Motor neuron (in vitro differentiated cells): Measurements from ENCODE around the gene ZNF467. TPM values are rescaled to one million over a fixed set of nuclear protein-coding genes. Genes with fewer than 3 reads are reported as not detected.
A peak's percentile ranks its signal among the peaks of the same experiment; 100 is the strongest.

Experiments
- ATAC-seq, 8 experiments: fragments of 200-7000 bp; cut with Tn5 transposase; replicated peaks in 6 of 8; 2 replicates each; pipeline ENCODE4 v1.8.0; 2021; ENCODE audit warnings: mild to moderate bottlenecking in 8 of 8, moderate library complexity in 8 of 8
- H3K27ac ChIP-seq, 2 donors: fragments of 250-450 bp; sonication (Bioruptor Pico); 2 replicates each; pipeline ENCODE4 v1.9.0; 2021; ENCODE audit warnings: antibody characterized with exemption in 2 of 2, mild to moderate bottlenecking in 2 of 2, moderate library complexity in 1 of 2
- H3K4me1 ChIP-seq, 2 donors: fragments of 250-450 bp; sonication (Bioruptor Pico); replicated peaks in 1 of 2; 2 replicates each; pipeline ENCODE4 v1.6.1; 2021; ENCODE audit warnings: antibody characterized with exemption in 2 of 2, mild to moderate bottlenecking in 2 of 2, moderate library complexity in 1 of 2
- H3K4me3 ChIP-seq, 5 donors: fragments of 250-450 bp; sonication (Bioruptor Pico); 2 replicates each; pipeline ENCODE4 v1.9.0; 2021; ENCODE audit warnings: antibody characterized with exemption in 5 of 5, mild to moderate bottlenecking in 5 of 5, moderate library complexity in 4 of 5
- WGBS, 10 experiments: fragments of 450-650 bp; shearing (Covaris generic); methylation state at CpG; one replicate each; pipeline ENCODE4 v1.0.0; 2022; 5-methylcytosine and 5-hydroxymethylcytosine counted together
- in situ Hi-C, 9 experiments: fragments of 400-800 bp; cut with MboI; loops; one replicate each; pipeline ENCODE4 v1.15.0; 2021; ENCODE audit warnings: low sequenced_read_pairs in 9 of 9, low pct_unique_long_range_greater_than_20kb in 2 of 9; ENCODE audit not compliant: unreplicated experiment in 9 of 9
- total RNA-seq, 8 experiments: library from RNA; unstranded; fragments of 300-600 nt; gene quantifications; 2 replicates each; pipeline versions ENCODE4 v1.2.3 to v1.2.4, GENCODE V29; 2022

The ZNF467 gene
- total RNA-seq, 8 experiments from 2014 or later: 0.71 to 7.7 (median 5.1) TPM

- 13 to 70% (median 45%) methylated on average over 1 to 7 of the region's 11 CpGs; no CpG with 5 or more reads in 4 of the 10 experiments for WGBS, 10 experiments
- no peak for ATAC-seq
- no peak overlapping the region for H3K4me3 ChIP-seq
Observed at GRCh38 chr7:149778696-149779501, 5.5 kb upstream of the ZNF467 start.

GRCh38 chr7:149778327-149778637, 4.9 kb upstream of the ZNF467 start:
- H3K27ac ChIP-seq: no peak overlapping the region
- 0 to 57% (median 8%) methylated on average over 1 to 2 of the region's 5 CpGs; no CpG with 5 or more reads in 7 of the 10 experiments for WGBS, 10 experiments
- in situ Hi-C loops: no loop called here
- H3K4me3 ChIP-seq: no peak overlapping the region
- peaks cover 20 to 40% of the 10 kb centered on the region in 2 donors for H3K4me1 ChIP-seq
- no peak for ATAC-seq

More at GRCh38 chr7:149778696-149779501, 5.5 kb upstream of the ZNF467 start:
- in situ Hi-C loops: no loop called here
- Histone ChIP-seq H3K4me1 (peaks cover 16 to 46% of the 10 kb centered on the region in 2 donors), H3K27ac (no peak overlapping the region)

GRCh38 chr7:149777551-149778326, 4.4 kb upstream of the ZNF467 start:
- in situ Hi-C loops: no loop called here
- H3K4me1 ChIP-seq: peaks cover 20 to 39% of the 10 kb centered on the region in 2 donors
- no peak overlapping the region for H3K27ac ChIP-seq
- ATAC-seq: no peak
- H3K4me3 ChIP-seq: no peak overlapping the region
- 53 to 100% (median 76%) methylated on average over 1 to 4 of the region's 19 CpGs; no CpG with 5 or more reads in 6 of the 10 experiments for WGBS, 10 experiments

GRCh38 chr7:149776848-149777407, 3.5 kb upstream of the ZNF467 start:
- H3K27ac ChIP-seq: no peak overlapping the region
- ATAC-seq: no peak
- H3K4me1 ChIP-seq: peaks cover 20 to 39% of the 10 kb centered on the region in 2 donors
- 72 to 94% (median 83%) methylated on average over 3 to 4 of the region's 13 CpGs; no CpG with 5 or more reads in 6 of the 10 experiments for WGBS, 10 experiments
- in situ Hi-C loops: no loop called here
- H3K4me3 ChIP-seq: no peak overlapping the region

GRCh38 chr7:149776289-149776688, 2.9 kb upstream of the ZNF467 start:
- 89% methylated on average over 5 of the region's 12 CpGs; no CpG with 5 or more reads in 9 of the 10 experiments for WGBS, 10 experiments
- Histone ChIP-seq H3K4me1 (peaks cover 20 to 39% of the 10 kb centered on the region in 2 donors), H3K4me3 (no peak overlapping the region), H3K27ac (peak overlapping the region in 1 of 2 donors; percentile 14)
- in situ Hi-C loops: no loop called here
- no peak for ATAC-seq

- WGBS, 10 experiments: 0 to 100% (median 58%) methylated on average over 1 to 2 of the region's 5 CpGs; no CpG with 5 or more reads in 6 of the 10 experiments
- H3K4me1 ChIP-seq: peaks cover 27 to 48% of the 10 kb centered on the region in 2 donors
- in situ Hi-C loops: no loop called here
- no peak overlapping the region for H3K4me3 ChIP-seq
- H3K27ac ChIP-seq: peak overlapping the region in 1 of 2 donors; percentile 47
- ATAC-seq: no peak
Observed at GRCh38 chr7:149775176-149775556, 1.8 kb upstream of the ZNF467 start.

- peak overlapping the region in 1 of 2 donors; percentile 67 for H3K27ac ChIP-seq
- 0 to 60% (median 30%) methylated on average over 1 to 7 of the region's 27 CpGs; no CpG with 5 or more reads in 5 of the 10 experiments for WGBS, 10 experiments
- peak overlapping the region in 3 of 5 donors; percentile 47 to 69 (median 54) for H3K4me3 ChIP-seq
- H3K4me1 ChIP-seq: peaks cover 27 to 48% of the 10 kb centered on the region in 2 donors
- in situ Hi-C loops: loop anchor here in 1 of 9 experiments (25.0 kb wide), 1 partner anchor 112 kb away; no protein-coding TSS in a partner anchor
- peak in 2 of 8 experiments; percentile 1 to 5 for ATAC-seq
Observed at GRCh38 chr7:149774237-149775175, 1.1 kb upstream of the ZNF467 start.

GRCh38 chr7:149772956-149773434, 393 bp downstream of the ZNF467 start:
- peak overlapping the region; percentile 41 to 69 (median 51) for H3K4me3 ChIP-seq
- peak overlapping the region; percentile 6 to 88 for H3K27ac ChIP-seq
- WGBS, 10 experiments: no CpG with 5 or more reads among the region's 55 CpGs
- H3K4me1 ChIP-seq: peaks cover 27 to 35% of the 10 kb centered on the region in 2 donors
- in situ Hi-C loops: loop anchor here in 1 of 9 experiments (25.0 kb wide), 1 partner anchor 111 kb away; no protein-coding TSS in a partner anchor
- peak in 6 of 8 experiments; percentile 1 to 31 (median 18) for ATAC-seq

- peak overlapping the region; percentile 41 to 69 (median 51) for H3K4me3 ChIP-seq
- in situ Hi-C loops: loop anchor here in 1 of 9 experiments (25.0 kb wide), 1 partner anchor 110 kb away; no protein-coding TSS in a partner anchor
- no CpG with 5 or more reads among the region's 47 CpGs for WGBS, 10 experiments
- H3K27ac ChIP-seq: peak overlapping the region; percentile 73 to 92
- peak in 5 of 8 experiments; percentile 27 to 46 (median 43) for ATAC-seq
- H3K4me1 ChIP-seq: peaks cover 27 to 35% of the 10 kb centered on the region in 2 donors
Observed at GRCh38 chr7:149772241-149772955, 990 bp downstream of the ZNF467 start.

GRCh38 chr7:149771720-149772240, 1.6 kb downstream of the ZNF467 start:
- Histone ChIP-seq H3K4me1 (peaks cover 27 to 35% of the 10 kb centered on the region in 2 donors), H3K27ac (peak overlapping the region; percentile 18 to 74), H3K4me3 (peak overlapping the region; percentile 29 to 54 (median 40))
- in situ Hi-C loops: loop anchor here in 1 of 9 experiments (25.0 kb wide), 1 partner anchor 109 kb away; no protein-coding TSS in a partner anchor
- no CpG with 5 or more reads among the region's 37 CpGs for whole genome bisulfite sequencing, 10 experiments
- ATAC-seq: peak; percentile 77 to 93 (median 82)
